ENCODE results near the gene SIGLEC8. TPM values are rescaled to one million over a fixed set of nuclear protein-coding genes. Genes with fewer than 3 reads are reported as not detected.

Gene SIGLEC8
- total RNA-seq, 2 experiments from 2014 or later: not detected

DNA sequence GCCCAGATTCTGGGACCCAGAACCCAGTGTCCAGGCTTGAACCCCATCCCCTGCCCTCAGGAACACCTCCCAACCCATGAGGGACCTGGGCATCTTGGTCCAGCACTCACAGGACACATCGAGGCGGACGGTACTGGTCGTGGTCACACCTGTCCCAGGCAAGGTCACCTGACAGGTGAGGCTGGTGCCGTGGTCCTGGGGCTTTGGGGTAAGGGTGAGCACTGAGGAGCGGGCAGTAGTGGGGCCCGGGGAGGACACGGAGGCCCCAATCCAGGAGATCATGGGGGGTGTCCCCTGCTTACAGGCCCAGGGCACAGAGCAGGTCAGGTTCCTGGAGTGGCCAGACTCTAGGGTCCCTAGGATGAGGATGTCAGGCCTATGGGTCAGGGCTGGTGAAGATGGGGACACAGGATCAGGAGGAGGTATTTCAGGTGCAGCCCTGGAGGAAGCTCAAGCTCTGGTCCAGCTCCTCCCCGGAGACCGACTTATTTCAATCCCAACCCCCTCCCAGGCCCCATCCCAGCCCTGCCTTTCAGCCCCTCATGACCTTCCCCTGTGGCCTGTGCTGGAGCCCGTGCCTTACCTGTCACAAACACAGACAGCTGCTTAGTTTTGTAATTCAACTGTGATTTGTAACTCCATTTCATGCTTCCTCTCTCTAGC lies 772 bp downstream of the SIGLEC8 start:
- Mint-ChIP-seq H3K9me3 (no peaks in the 10 kb centered on the region), H3K36me3 (ENCODE audit: low read depth) (no peaks in the 10 kb centered on the region), H3K27ac (no peak overlapping the region), H3K4me3 (no peak overlapping the region), H3K27me3 (peaks cover 31% of the 10 kb centered on the region), H3K4me1 (ENCODE audit: low read depth) (no peaks in the 10 kb centered on the region)
- Histone ChIP-seq H3K36me3 (ENCODE audit: insufficient read depth, low read length) (no peaks in the 10 kb centered on the region), H3K4me3 (ENCODE audit: low read length) (no peak overlapping the region), H3K27me3 (ENCODE audit: control insufficient read depth in 1 of 2, insufficient read depth in 2 of 2, low read length in 2 of 2) (peaks cover 13 to 15% of the 10 kb centered on the region in 2 experiments), H3K27ac (ENCODE audit: low read depth in 1 of 2, low read length in 2 of 2) (no peak overlapping the region), H3K4me1 (ENCODE audit: insufficient read depth, low read length) (peaks cover 2% of the 10 kb centered on the region), H3K9me3 (ENCODE audit: control insufficient read depth in 1 of 2, insufficient read depth in 1 of 2, low read length in 2 of 2) (peaks cover 0 to 8% of the 10 kb centered on the region in 2 experiments)
- TF ChIP-seq, protein P1, sequence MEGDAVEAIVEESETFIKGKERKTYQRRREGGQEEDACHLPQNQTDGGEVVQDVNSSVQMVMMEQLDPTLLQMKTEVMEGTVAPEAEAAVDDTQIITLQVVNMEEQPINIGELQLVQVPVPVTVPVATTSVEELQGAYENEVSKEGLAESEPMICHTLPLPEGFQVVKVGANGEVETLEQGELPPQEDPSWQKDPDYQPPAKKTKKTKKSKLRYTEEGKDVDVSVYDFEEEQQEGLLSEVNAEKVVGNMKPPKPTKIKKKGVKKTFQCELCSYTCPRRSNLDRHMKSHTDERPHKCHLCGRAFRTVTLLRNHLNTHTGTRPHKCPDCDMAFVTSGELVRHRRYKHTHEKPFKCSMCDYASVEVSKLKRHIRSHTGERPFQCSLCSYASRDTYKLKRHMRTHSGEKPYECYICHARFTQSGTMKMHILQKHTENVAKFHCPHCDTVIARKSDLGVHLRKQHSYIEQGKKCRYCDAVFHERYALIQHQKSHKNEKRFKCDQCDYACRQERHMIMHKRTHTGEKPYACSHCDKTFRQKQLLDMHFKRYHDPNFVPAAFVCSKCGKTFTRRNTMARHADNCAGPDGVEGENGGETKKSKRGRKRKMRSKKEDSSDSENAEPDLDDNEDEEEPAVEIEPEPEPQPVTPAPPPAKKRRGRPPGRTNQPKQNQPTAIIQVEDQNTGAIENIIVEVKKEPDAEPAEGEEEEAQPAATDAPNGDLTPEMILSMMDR (IDR thresholded peaks at IDR 0.05): no peak
- ChIA-PET CTCF (no interaction called here), POLR2A (no interaction called here)
- intact Hi-C loops (cut with DNase I, micrococcal nuclease): no loop called here
- DNase-seq (no peak), ATAC-seq (ENCODE audit: poor library complexity) (no peak)

DNA sequence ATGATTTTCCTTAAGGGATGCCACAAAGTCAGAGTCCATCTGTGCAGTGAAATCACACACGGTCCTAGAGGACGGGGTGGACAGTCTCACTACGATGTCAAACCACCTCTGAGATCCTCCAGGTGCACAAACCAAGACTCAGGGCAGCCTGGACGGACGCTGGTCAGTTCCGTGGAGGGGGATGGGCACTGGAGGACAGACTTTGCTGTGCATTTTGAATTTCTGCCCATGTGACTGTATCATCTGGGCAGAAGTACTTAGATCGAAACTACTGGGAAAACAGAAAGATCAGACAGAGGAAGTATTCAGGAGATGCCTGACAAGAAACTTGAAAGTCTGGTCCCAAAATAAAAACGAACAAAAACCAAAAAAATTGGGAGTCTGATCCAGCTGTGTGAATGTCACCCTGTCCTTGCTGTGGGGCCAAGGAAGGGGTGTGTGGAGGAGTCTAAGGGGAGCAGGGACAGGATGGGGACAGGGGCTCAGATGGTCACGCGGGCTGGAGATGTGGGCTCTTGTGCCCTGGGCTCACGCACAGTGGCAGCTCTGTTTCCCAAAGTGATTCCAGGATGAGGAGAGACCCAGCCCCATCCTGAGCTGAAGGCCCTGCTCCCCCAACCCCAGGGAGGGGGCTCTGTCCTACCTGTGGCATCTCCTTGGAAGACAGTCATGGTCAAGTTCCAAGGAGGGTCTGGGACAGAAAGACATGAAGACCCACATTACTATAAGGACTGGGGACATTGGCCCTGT lies 1.5 kb downstream of the SIGLEC8 start:
- Histone ChIP-seq H3K27me3 (ENCODE audit: control insufficient read depth in 1 of 2, insufficient read depth in 2 of 2, low read length in 2 of 2) (peaks cover 9% of the 10 kb centered on the region in 2 experiments), H3K4me1 (ENCODE audit: insufficient read depth, low read length) (peaks cover 2% of the 10 kb centered on the region), H3K36me3 (ENCODE audit: insufficient read depth, low read length) (no peaks in the 10 kb centered on the region), H3K27ac (ENCODE audit: low read depth in 1 of 2, low read length in 2 of 2) (no peak overlapping the region), H3K4me3 (ENCODE audit: low read length) (no peak overlapping the region), H3K9me3 (ENCODE audit: control insufficient read depth in 1 of 2, insufficient read depth in 1 of 2, low read length in 2 of 2) (peaks cover 0 to 4% of the 10 kb centered on the region in 2 experiments)
- DNase-seq: no peak
- H3K4me3 Mint-ChIP-seq: no peak overlapping the region
- TF ChIP-seq, protein P1 (IDR thresholded peaks at IDR 0.05): no peak
- H3K27me3 Mint-ChIP-seq: peaks cover 27% of the 10 kb centered on the region
- CTCF ChIA-PET: no interaction called here
- H3K4me1 Mint-ChIP-seq (ENCODE audit: low read depth): no peaks in the 10 kb centered on the region
- H3K27ac Mint-ChIP-seq: no peak overlapping the region
- intact Hi-C loops (cut with DNase I, micrococcal nuclease): no loop called here
- ATAC-seq (ENCODE audit: poor library complexity): no peak
- POLR2A ChIA-PET: no interaction called here
- H3K36me3 Mint-ChIP-seq (ENCODE audit: low read depth): no peaks in the 10 kb centered on the region
- no peaks in the 10 kb centered on the region for H3K9me3 Mint-ChIP-seq

DNA sequence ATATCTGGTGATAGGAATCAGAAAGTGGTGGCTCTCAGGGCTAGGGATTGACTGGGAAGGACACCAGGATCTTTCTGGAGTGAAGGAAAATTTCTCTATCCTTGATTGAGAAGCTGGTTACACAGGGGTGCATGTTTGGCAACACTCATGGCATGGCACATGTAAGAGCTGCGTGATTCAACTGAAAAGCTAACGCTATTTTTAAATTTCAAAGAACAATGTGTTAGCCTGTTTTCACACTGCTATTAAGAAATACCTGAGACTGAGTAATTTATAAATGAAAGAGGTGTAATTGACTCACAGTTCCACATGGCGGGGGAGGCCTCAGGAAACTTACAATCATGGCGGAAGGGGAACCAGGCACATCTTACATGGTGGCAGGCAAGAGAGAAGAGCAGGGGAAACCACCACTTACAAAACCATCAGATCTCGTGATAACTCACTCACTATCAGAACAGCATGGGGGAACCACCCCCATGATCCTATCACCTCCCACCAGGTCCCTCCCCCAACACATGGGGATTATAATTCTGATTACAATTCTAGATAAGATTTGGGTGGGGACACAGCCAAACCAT lies 7.4 kb downstream of the SIGLEC8 start:
- ATAC-seq (ENCODE audit: poor library complexity) (no peak), DNase-seq (no peak)
- no peaks in the 10 kb centered on the region for H3K9me3 Mint-ChIP-seq
- TF ChIP-seq, protein P1 (IDR thresholded peaks at IDR 0.05): no peak
- ChIA-PET POLR2A (no interaction called here), CTCF (no interaction called here)
- H3K4me3 ChIP-seq (ENCODE audit: low read length): no peak overlapping the region
- H3K4me1 Mint-ChIP-seq (ENCODE audit: low read depth): peaks cover 20% of the 10 kb centered on the region
- H3K36me3 Mint-ChIP-seq (ENCODE audit: low read depth): no peaks in the 10 kb centered on the region
- no peaks in the 10 kb centered on the region for H3K36me3 ChIP-seq (ENCODE audit: insufficient read depth, low read length)
- intact Hi-C loops (cut with DNase I, micrococcal nuclease): no loop called here
- H3K27ac ChIP-seq (ENCODE audit: low read depth in 1 of 2, low read length in 2 of 2): no peak overlapping the region
- H3K27ac Mint-ChIP-seq: no peak overlapping the region
- H3K4me3 Mint-ChIP-seq: no peak overlapping the region
- peaks cover 0 to 3% of the 10 kb centered on the region in 2 experiments for H3K27me3 ChIP-seq (ENCODE audit: control insufficient read depth in 1 of 2, insufficient read depth in 2 of 2, low read length in 2 of 2)
- peaks cover 0 to 13% of the 10 kb centered on the region in 2 experiments for H3K9me3 ChIP-seq (ENCODE audit: control insufficient read depth in 1 of 2, insufficient read depth in 1 of 2, low read length in 2 of 2)
- peaks cover 11% of the 10 kb centered on the region for H3K4me1 ChIP-seq (ENCODE audit: insufficient read depth, low read length)
- H3K27me3 Mint-ChIP-seq: peaks cover 4% of the 10 kb centered on the region
